8988T (cell line): ENCODE results near the gene TAOK3.
"Not testable (repeated sequence)": the region's sequence is repeated elsewhere in the genome, so short reads cannot be mapped to it uniquely, and the experiment has no call there.

Experiments
- DNase-seq: peaks from one replicate; pipeline ENCODE4 v3.0.0; 2011

TAOK3 gene

GRCh38 chr12:118371321-118372282 lies 1.1 kb downstream of the TAOK3 start:
- no peak for DNase-seq

- DNase-seq = no peak
Measured at GRCh38 chr12:118370601-118371000, 2.1 kb downstream of the TAOK3 start.

- no peak for DNase-seq
Measured at GRCh38 chr12:118368821-118369220, 3.9 kb downstream of the TAOK3 start.

- DNase-seq = no peak
Measured at GRCh38 chr12:118361889-118362288, 10.8 kb downstream of the TAOK3 start.

- no peak for DNase-seq
Measured at GRCh38 chr12:118361092-118361404, 11.7 kb downstream of the TAOK3 start.

GRCh38 chr12:118359541-118359915 lies 13.2 kb downstream of the TAOK3 start:
- no peak for DNase-seq

GRCh38 chr12:118358612-118359540 lies 13.8 kb downstream of the TAOK3 start:
- DNase-seq = no peak

GRCh38 chr12:118358008-118358359 lies 14.7 kb downstream of the TAOK3 start:
- DNase-seq = no peak

- DNase-seq = no peak
Measured at GRCh38 chr12:118357257-118358007, 15.3 kb downstream of the TAOK3 start.

GRCh38 chr12:118356809-118357256 lies 15.9 kb downstream of the TAOK3 start:
- no peak for DNase-seq

- DNase-seq = no peak
Measured at GRCh38 chr12:118355843-118356242, 16.9 kb downstream of the TAOK3 start.

- DNase-seq = no peak
Measured at GRCh38 chr12:118354903-118355302, 17.8 kb downstream of the TAOK3 start.

GRCh38 chr12:118354503-118354902 lies 18.2 kb downstream of the TAOK3 start:
- DNase-seq = not testable (repeated sequence)

GRCh38 chr12:118353721-118354120 lies 19.0 kb downstream of the TAOK3 start:
- DNase-seq = no peak

- DNase-seq = no peak
Measured at GRCh38 chr12:118350908-118351559, 21.7 kb downstream of the TAOK3 start.

- no peak for DNase-seq
Measured at GRCh38 chr12:118347916-118348315, 24.8 kb downstream of the TAOK3 start.

- no peak for DNase-seq
Measured at GRCh38 chr12:118346895-118347294, 25.8 kb downstream of the TAOK3 start.

- DNase-seq = no peak
Measured at GRCh38 chr12:118345355-118345754, 27.4 kb downstream of the TAOK3 start.

GRCh38 chr12:118344829-118345228 lies 27.9 kb downstream of the TAOK3 start:
- DNase-seq = no peak

GRCh38 chr12:118342090-118342489 lies 30.6 kb downstream of the TAOK3 start:
- no peak for DNase-seq

GRCh38 chr12:118337194-118337838 lies 35.4 kb downstream of the TAOK3 start:
- DNase-seq = no peak

GRCh38 chr12:118336123-118336522 lies 36.6 kb downstream of the TAOK3 start:
- no peak for DNase-seq
